A549 (cell line): ENCODE measurements around the gene FBP1. TPM values are rescaled to one million over a fixed set of nuclear protein-coding genes. Genes with fewer than 3 reads are reported as not detected.
A peak's percentile ranks its signal among the peaks of the same experiment; 100 is the strongest.

Experiments
- ATAC-seq, 2 experiments: fragments of 200-7000 bp in 1 of 2; fragments of >200 bp in 1 of 2; cut with Nextera tagmentation in 1 of 2; cut with Tn5 transposase in 1 of 2; 3 replicates each; pipeline versions ENCODE4 v1.8.0 to v1.9.1; 2018 to 2020; ENCODE audit warnings: mild to moderate bottlenecking in 1 of 2, moderate library complexity in 1 of 2
- CTCF ChIA-PET: fragments of 300-600 bp; sonication (Branson Sonifier 250); formaldehyde crosslinking; extraction: SDS; loops from one replicate; lab custom pipeline; 2021; ENCODE audit warnings: antibody characterized with exemption, inconsistent platforms; lab: Yijun Ruan, JAX
- POLR2A ChIA-PET: fragments of 350-600 bp; formaldehyde crosslinking; extraction: SDS; loops from one replicate; lab custom pipeline; 2021; ENCODE audit warnings: antibody characterized with exemption, inconsistent platforms; lab: Yijun Ruan, JAX
- DNase-seq, 2 experiments: peaks; one replicate each; pipeline versions ENCODE4 v3.0.0 to v3.0.0-alpha.2; 2011 to 2016; ENCODE audit warnings: low read depth in 1 of 2, low spot score in 1 of 2
- FAIRE-seq: peaks from 2 replicates; lab custom pipeline; 2011; peaks lifted over from hg19 to GRCh38; lab: Jason Lieb, UNC
- H3K27ac ChIP-seq, 2 experiments: fragments of >200 bp; sonication (Bioruptor Twin); formaldehyde crosslinking; 3 replicates each; pipeline ENCODE4 v1.5.1; 2016 to 2017
- H3K4me1 ChIP-seq: fragments of >200 bp; sonication (Bioruptor Twin); formaldehyde crosslinking; 3 replicates; pipeline ENCODE4 v1.6.1; 2016
- H3K4me2 ChIP-seq: fragments of >200 bp; sonication (Bioruptor Twin); formaldehyde crosslinking; 3 replicates; pipeline ENCODE4 v1.6.1; 2016
- H3K4me3 ChIP-seq: fragments of >200 bp; sonication (Bioruptor Twin); formaldehyde crosslinking; 3 replicates; pipeline ENCODE4 v1.5.1; 2016
- H3K9me3 ChIP-seq: fragments of >200 bp; sonication (Bioruptor Twin); formaldehyde crosslinking; 3 replicates; pipeline ENCODE4 v1.6.1; 2016
- BHLHE40 ChIP-seq: IDR thresholded peaks from 2 replicates; pipeline ENCODE4 v1.6.1; 2012; ENCODE audit warnings: low read depth, low read length, inconsistent platforms
- CEBPB ChIP-seq, 2 experiments: fragments of >200 bp in 1 of 2; sonication (Bioruptor Twin) in 1 of 2; formaldehyde crosslinking in 1 of 2; IDR thresholded peaks; 2 replicates each; pipeline ENCODE4 v1.6.1; 2012 to 2016
- CHD2 ChIP-seq: fragments of 150-350 bp; IDR thresholded peaks from 2 replicates; pipeline ENCODE4 v1.6.1; 2014; ENCODE audit warnings: low read length; ENCODE audit not compliant: partially characterized antibody
- CHD4 ChIP-seq: fragments of 200-600 bp; sonication (generic); IDR thresholded peaks from 2 replicates; pipeline ENCODE4 v1.6.1; 2016; ENCODE audit warnings: antibody characterized with exemption, mild to moderate bottlenecking, borderline replicate concordance
- CTCF ChIP-seq: fragments of >200 bp; sonication (Bioruptor Twin); formaldehyde crosslinking; IDR thresholded peaks from 3 replicates; pipeline ENCODE4 v1.5.1; 2016
- EHMT2 ChIP-seq: fragments of 200-600 bp; sonication (generic); IDR thresholded peaks from 2 replicates; pipeline ENCODE4 v1.6.1; 2016; ENCODE audit warnings: antibody characterized with exemption, low read depth, mild to moderate bottlenecking, moderate library complexity
- ELK1 ChIP-seq: fragments of 150-350 bp; IDR thresholded peaks from 2 replicates; pipeline ENCODE4 v1.6.1; 2014; ENCODE audit warnings: low read depth, mild to moderate bottlenecking, low read length
- ESRRA ChIP-seq: fragments of 150-350 bp; IDR thresholded peaks from 2 replicates; pipeline ENCODE4 v1.6.1; 2014; ENCODE audit warnings: mild to moderate bottlenecking, low read length, borderline replicate concordance
- FOSB ChIP-seq: fragments of 250-450 bp; sonication (Bioruptor Pico); IDR thresholded peaks from 2 replicates; pipeline ENCODE4 v1.5.0; 2020; ENCODE audit warnings: mild to moderate bottlenecking, moderate library complexity
- HEYL ChIP-seq: fragments of 250-450 bp; sonication (Bioruptor Pico); IDR thresholded peaks from 2 replicates; pipeline ENCODE4 v1.8.0; 2021; ENCODE audit warnings: mild to moderate bottlenecking, moderate library complexity
- HOXA7 ChIP-seq: fragments of 250-450 bp; sonication (Bioruptor Pico); IDR thresholded peaks from 2 replicates; pipeline ENCODE4 v1.5.0; 2020; ENCODE audit warnings: mild to moderate bottlenecking, moderate library complexity
- KDM5A ChIP-seq: fragments of 200-600 bp; sonication (generic); IDR thresholded peaks from 2 replicates; pipeline ENCODE4 v1.6.1; 2016; ENCODE audit warnings: antibody characterized with exemption, mild to moderate bottlenecking
- MAFK ChIP-seq: fragments of 450-650 bp; IDR thresholded peaks from 2 replicates; pipeline ENCODE4 v1.6.1; 2014; ENCODE audit not compliant: partially characterized antibody
- MYC ChIP-seq: IDR thresholded peaks from 2 replicates; pipeline ENCODE4 v1.6.1; 2012; ENCODE audit warnings: mild to moderate bottlenecking, inconsistent platforms, low read length, improper control_type of control experiment, borderline replicate concordance
- NFE2L2 ChIP-seq: fragments of 150-350 bp; conservative IDR thresholded peaks from 2 replicates; pipeline ENCODE4 v1.6.1; 2014; ENCODE audit warnings: low read length
- POLR2A ChIP-seq: IDR thresholded peaks from 2 replicates; pipeline ENCODE4 v1.6.1; 2012; ENCODE audit warnings: mild to moderate bottlenecking, low read length
- RAD21 ChIP-seq, 2 experiments: fragments of >200 bp in 1 of 2; sonication (Bioruptor Twin) in 1 of 2; formaldehyde crosslinking in 1 of 2; IDR thresholded peaks in 1 of 2; conservative IDR thresholded peaks in 1 of 2; 2 replicates in 1 of 2; 3 replicates in 1 of 2; pipeline ENCODE4 v1.6.1; 2012 to 2018; ENCODE audit warnings: inconsistent platforms in 1 of 2
- RARB ChIP-seq: fragments of 250-450 bp; sonication (Bioruptor Pico); IDR thresholded peaks from 2 replicates; pipeline ENCODE4 v1.8.0; 2021; ENCODE audit warnings: mild to moderate bottlenecking, moderate library complexity
- RFX5 ChIP-seq: fragments of 450-650 bp; IDR thresholded peaks from 2 replicates; pipeline ENCODE4 v1.7.1; 2014; ENCODE audit warnings: antibody characterized with exemption, mild to moderate bottlenecking, moderate library complexity
- RNF2 ChIP-seq: fragments of 200-600 bp; sonication (generic); IDR thresholded peaks from 2 replicates; pipeline ENCODE4 v1.6.1; 2016; ENCODE audit warnings: low read depth, mild to moderate bottlenecking, antibody characterized with exemption, moderate library complexity, borderline replicate concordance
- SMC3 ChIP-seq: fragments of >200 bp; sonication (Bioruptor Twin); formaldehyde crosslinking; IDR thresholded peaks from 3 replicates; pipeline ENCODE4 v1.6.1; 2018; ENCODE audit warnings: inconsistent platforms
- TFCP2L1 ChIP-seq: fragments of 250-450 bp; sonication (Bioruptor Pico); IDR thresholded peaks from 2 replicates; pipeline ENCODE4 v1.5.0; 2021; ENCODE audit warnings: mild to moderate bottlenecking
- ZFP36 ChIP-seq: fragments of 450-650 bp; IDR thresholded peaks from 2 replicates; pipeline ENCODE4 v1.6.1; 2014; ENCODE audit warnings: borderline replicate concordance; ENCODE audit not compliant: partially characterized antibody
- ZNF302 ChIP-seq: fragments of 250-450 bp; sonication (Bioruptor Pico); IDR thresholded peaks from 2 replicates; pipeline ENCODE4 v1.9.0; 2021; ENCODE audit warnings: inconsistent platforms, mild to moderate bottlenecking, moderate library complexity
- WGBS: methylation state at CpG from one replicate; pipeline ENCODE4 v1.1.6; 2017; ENCODE audit errors: missing lambda C conversion rate; 5-methylcytosine and 5-hydroxymethylcytosine counted together
- polyA plus RNA-seq, 4 experiments: library from polyadenylated mRNA; depleted of rRNA in 3 of 4; stranded (reverse); fragments of >200 nt; fragmentation: RNase III in 1 of 4; extraction: RNeasy Plus Mini Kit Qiagen cat#74134 plus additional on column Dnase treatment in 1 of 4; gene quantifications; 2 replicates in 3 of 4; 3 replicates in 1 of 4; pipeline ENCODE4 v1.2.3, GENCODE V29; 2011 to 2017
- TF ChIP-seq, protein P1 (sequence below): fragments of >200 bp; sonication (Bioruptor Twin); formaldehyde crosslinking; IDR thresholded peaks from 3 replicates; pipeline ENCODE4 v1.6.1; 2016

Gene FBP1
- polyA plus RNA-seq, 2 of the 4 experiments (the other 2 are of a cell fraction) = not detected

- H3K4me3 ChIP-seq = no peak overlapping the region
- ChIA-PET POLR2A (no interaction called here), CTCF (interaction anchor here (0.7 to 3.1 kb wide), 6 partner anchors 9 to 508 kb away, joined by 3 to 9 read pairs (median 4); partner anchors contain the start of gene PCAT7)
- ATAC-seq = 0 out of 6 replicates have a peak, but pooled peaks of 1 of the 2 experiments have one; percentile 43
- no peak for DNase-seq
- H3K4me1 ChIP-seq = no peaks in the 10 kb centered on the region
- no peak overlapping the region for H3K27ac ChIP-seq
- H3K4me2 ChIP-seq = no peak overlapping the region
- TF ChIP-seq POLR2A (no peak), ESRRA (no peak), CHD4 (no peak), HOXA7 (no peak), EHMT2 (no peak), ZNF302 (no peak), HEYL (CRISPR knock-in tag) (no peak), RFX5 (no peak), FOSB (CRISPR knock-in tag) (no peak)
- WGBS = 85% methylated on average over 19 of the region's 19 CpGs
- no peaks in the 10 kb centered on the region for H3K9me3 ChIP-seq
- no peak for FAIRE-seq
Observed at GRCh38 chr9:94622087-94622800, 17.1 kb downstream of the FBP1 start.

DNA sequence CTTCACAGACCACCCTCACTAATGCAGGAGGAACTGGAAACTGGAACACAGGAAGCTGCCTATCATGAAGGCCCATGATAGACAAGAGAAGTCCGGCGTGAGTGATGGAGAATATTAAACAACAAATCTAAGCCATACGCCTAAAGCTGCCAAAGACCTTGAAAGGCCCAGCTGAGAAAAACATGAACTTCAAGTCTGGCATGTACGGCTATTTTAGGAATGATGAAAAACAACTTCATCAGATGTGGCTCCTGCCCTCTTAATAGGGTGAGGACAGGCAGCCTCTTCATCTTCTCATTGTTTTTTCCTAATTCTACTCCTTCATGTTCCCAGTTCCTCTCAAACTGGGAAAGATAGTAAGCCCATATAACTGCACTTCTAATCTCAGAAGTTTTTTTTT lies 20.3 kb downstream of the FBP1 start:
- CTCF ChIA-PET = interaction anchor here (0.6 to 1.0 kb wide), 2 partner anchors 16 to 17 kb away, joined by 3 read pairs; no protein-coding TSS in a partner anchor
- H3K9me3 ChIP-seq = no peaks in the 10 kb centered on the region
- no peak overlapping the region for H3K27ac ChIP-seq
- TF ChIP-seq SMC3 (no peak), KDM5A (no peak), MYC (no peak), ELK1 (no peak), BHLHE40 (no peak), ZFP36 (no peak), MAFK (no peak), CTCF (no peak), RARB (CRISPR knock-in tag) (no peak), NFE2L2 (no peak), CHD2 (no peak), RNF2 (no peak), TFCP2L1 (CRISPR knock-in tag) (no peak)
- TF ChIP-seq, all 56 proteins: peak for 0
- Histone ChIP-seq H3K4me2 (no peak overlapping the region), H3K4me1 (no peaks in the 10 kb centered on the region), H3K4me3 (no peak overlapping the region)
- DNase-seq (no peak), ATAC-seq (no peak), FAIRE-seq (no peak)
- POLR2A ChIA-PET = no interaction called here
- 82% methylated on average over 4 of the region's 4 CpGs for WGBS

GRCh38 chr9:94613003-94613402 lies 26.3 kb downstream of the FBP1 start:
- 56% methylated on average over 3 of the region's 3 CpGs for WGBS

More at GRCh38 chr9:94613003-94613402, 26.3 kb downstream of the FBP1 start:
- ChIA-PET CTCF (interaction anchor here (0.6 kb wide), 1 partner anchor 26 kb away, joined by 3 read pairs; the partner anchor contains the start of gene FBP1), POLR2A (no interaction called here)
- no peak for FAIRE-seq
- DNase-seq = no peak
- no peaks in the 10 kb centered on the region for H3K4me1 ChIP-seq
- no peak overlapping the region for H3K27ac ChIP-seq
- TF ChIP-seq, protein P1, sequence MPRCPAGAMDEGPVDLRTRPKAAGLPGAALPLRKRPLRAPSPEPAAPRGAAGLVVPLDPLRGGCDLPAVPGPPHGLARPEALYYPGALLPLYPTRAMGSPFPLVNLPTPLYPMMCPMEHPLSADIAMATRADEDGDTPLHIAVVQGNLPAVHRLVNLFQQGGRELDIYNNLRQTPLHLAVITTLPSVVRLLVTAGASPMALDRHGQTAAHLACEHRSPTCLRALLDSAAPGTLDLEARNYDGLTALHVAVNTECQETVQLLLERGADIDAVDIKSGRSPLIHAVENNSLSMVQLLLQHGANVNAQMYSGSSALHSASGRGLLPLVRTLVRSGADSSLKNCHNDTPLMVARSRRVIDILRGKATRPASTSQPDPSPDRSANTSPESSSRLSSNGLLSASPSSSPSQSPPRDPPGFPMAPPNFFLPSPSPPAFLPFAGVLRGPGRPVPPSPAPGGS = no peak
- TF ChIP-seq RAD21 (conservative IDR thresholded peaks at IDR 0.05 in 1 of 2, IDR thresholded peaks at IDR 0.05 in 1 of 2) (0 out of 5 replicates have a peak, but pooled peaks of 1 of the 2 experiments have one; percentile 9), CEBPB (IDR thresholded peaks at IDR 0.05) (no peak)
- TF ChIP-seq, all 56 proteins: peak for 1
- H3K4me2 ChIP-seq = no peak overlapping the region
- ATAC-seq = peak; percentile 46 to 65; a peak in 3 of 6 replicates
- H3K4me3 ChIP-seq = no peak overlapping the region
- H3K9me3 ChIP-seq = no peaks in the 10 kb centered on the region
